GM19468 (cell line): ENCODE results near the gene SAA2.
"Not testable (repeated sequence)": the region's sequence is repeated elsewhere in the genome, so short reads cannot be mapped to it uniquely, and the experiment has no call there.

Experiments used
- ATAC-seq: cut with Tn5 transposase; IDR thresholded peaks from one replicate; pipeline ENCODE4 v1.9.1; 2021; ENCODE audit warnings: mild to moderate bottlenecking, moderate library complexity, moderate number of reproducible peaks; ENCODE audit not compliant: unreplicated experiment; ENCODE audit errors: extremely low read depth

SAA2 gene

DNA sequence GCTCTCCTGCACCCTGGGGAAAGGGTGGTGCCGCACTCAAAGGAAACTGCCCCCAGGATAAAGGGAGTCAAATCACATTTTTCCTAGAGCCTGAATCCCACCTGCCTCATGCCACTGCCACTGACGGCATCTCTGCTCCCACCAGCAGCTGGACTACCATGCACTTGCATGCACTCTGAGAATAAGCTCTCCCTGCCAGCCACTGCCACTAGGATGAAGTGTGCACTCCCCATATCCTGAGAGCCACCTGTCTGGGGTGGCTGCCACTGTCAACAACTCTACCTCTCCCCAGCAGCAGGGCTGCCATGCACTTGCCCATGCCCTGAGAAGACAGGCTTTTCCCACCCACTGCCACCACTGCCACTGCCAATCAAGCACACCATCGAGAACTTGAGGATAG is 44.2 kb downstream of the SAA2 start:
- ATAC-seq, result no peak

GRCh38 chr11:18203723-18204122 is 44.7 kb downstream of the SAA2 start:
- ATAC-seq, result no peak

DNA sequence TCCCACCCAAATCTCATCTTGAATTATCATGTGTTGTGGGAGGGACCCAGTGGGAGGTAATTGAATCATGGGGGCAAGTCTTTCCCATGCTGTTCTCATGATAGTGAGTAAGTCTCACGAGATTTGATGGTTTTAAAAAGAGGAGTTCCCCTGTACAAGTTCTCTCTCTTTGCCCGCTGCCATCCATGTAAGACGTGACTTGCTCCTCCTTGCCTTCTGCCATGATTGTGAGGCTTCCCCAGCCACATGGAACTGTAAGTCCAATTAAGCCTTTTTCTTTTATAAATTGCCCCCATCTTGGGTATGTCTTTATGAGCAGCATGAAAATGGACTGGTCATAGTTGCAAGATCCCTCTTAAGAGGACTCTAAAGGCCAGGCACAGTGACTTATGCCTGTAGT is 50.7 kb downstream of the SAA2 start:
- not testable (repeated sequence) for ATAC-seq

- no peak for ATAC-seq
These were observed 51.9 kb downstream of the SAA2 start for GRCh38 chr11:18196532-18196931.
